ENCODE measurements around the gene FSTL4. TPM values are rescaled to one million over a fixed set of nuclear protein-coding genes. Genes with fewer than 3 reads are reported as not detected.

The FSTL4 gene
- total RNA-seq, 1 donor from 2014 or later: 0.07 TPM

GRCh38 chr5:133473291-133473690, 139.1 kb downstream of the FSTL4 start:
- Mint-ChIP-seq H3K4me1 (ENCODE audit: low read depth) (no peaks in the 10 kb centered on the region), H3K4me3 (ENCODE audit: unreplicated experiment) (no peak overlapping the region), H3K36me3 (ENCODE audit: low read depth) (no peaks in the 10 kb centered on the region), H3K9me3 (ENCODE audit: low read depth) (peaks cover 3% of the 10 kb centered on the region), H3K27ac (ENCODE audit: unreplicated experiment) (no peak overlapping the region), H3K27me3 (ENCODE audit: low read depth) (peaks cover 22% of the 10 kb centered on the region)
- DNase-seq (ENCODE audit: low spot score): no peak
- TF ChIP-seq CTCF (IDR thresholded peaks at IDR 0.05): no peak

DNA sequence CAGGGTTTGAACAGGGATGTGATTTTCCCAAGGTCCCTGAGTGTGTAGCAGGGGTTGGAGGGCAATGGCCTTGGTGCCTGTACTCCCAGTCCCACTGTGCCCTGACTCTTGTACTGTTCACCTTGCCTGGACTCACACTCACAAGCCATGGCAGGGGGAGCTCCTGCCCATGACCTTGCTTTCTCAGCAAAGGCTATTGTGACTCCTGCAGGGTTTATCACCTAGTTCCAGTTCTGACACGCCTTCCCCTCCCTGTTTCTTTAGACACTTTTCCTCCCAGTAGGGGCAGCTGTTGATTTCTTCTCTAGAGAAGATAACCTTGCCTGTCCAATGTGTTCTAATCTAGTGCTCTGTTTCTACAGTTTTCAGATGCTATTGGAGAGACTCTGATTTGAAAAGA, 139.5 kb downstream of the FSTL4 start:
- no peak for DNase-seq (ENCODE audit: low spot score)
- no peaks in the 10 kb centered on the region for H3K36me3 Mint-ChIP-seq (ENCODE audit: low read depth)
- no peaks in the 10 kb centered on the region for H3K4me1 Mint-ChIP-seq (ENCODE audit: low read depth)
- H3K4me3 Mint-ChIP-seq (ENCODE audit: unreplicated experiment): no peak overlapping the region
- peaks cover 22% of the 10 kb centered on the region for H3K27me3 Mint-ChIP-seq (ENCODE audit: low read depth)
- H3K9me3 Mint-ChIP-seq (ENCODE audit: low read depth): peaks cover 3% of the 10 kb centered on the region
- no peak overlapping the region for H3K27ac Mint-ChIP-seq (ENCODE audit: unreplicated experiment)
- TF ChIP-seq CTCF (IDR thresholded peaks at IDR 0.05): no peak

- Mint-ChIP-seq H3K27ac (ENCODE audit: unreplicated experiment) (no peak overlapping the region), H3K36me3 (ENCODE audit: low read depth) (no peaks in the 10 kb centered on the region), H3K4me3 (ENCODE audit: unreplicated experiment) (no peak overlapping the region), H3K9me3 (ENCODE audit: low read depth) (peaks cover 3% of the 10 kb centered on the region), H3K27me3 (ENCODE audit: low read depth) (peaks cover 22% of the 10 kb centered on the region), H3K4me1 (ENCODE audit: low read depth) (no peaks in the 10 kb centered on the region)
- DNase-seq (ENCODE audit: low spot score): no peak
- TF ChIP-seq CTCF (IDR thresholded peaks at IDR 0.05): no peak
Observed at GRCh38 chr5:133471699-133472098, 140.6 kb downstream of the FSTL4 start.

- peaks cover 21% of the 10 kb centered on the region for H3K27me3 Mint-ChIP-seq (ENCODE audit: low read depth)
- no peaks in the 10 kb centered on the region for H3K4me1 Mint-ChIP-seq (ENCODE audit: low read depth)
- TF ChIP-seq CTCF (IDR thresholded peaks at IDR 0.05): no peak
Observed at GRCh38 chr5:133470841-133471240, 141.5 kb downstream of the FSTL4 start.

DNA sequence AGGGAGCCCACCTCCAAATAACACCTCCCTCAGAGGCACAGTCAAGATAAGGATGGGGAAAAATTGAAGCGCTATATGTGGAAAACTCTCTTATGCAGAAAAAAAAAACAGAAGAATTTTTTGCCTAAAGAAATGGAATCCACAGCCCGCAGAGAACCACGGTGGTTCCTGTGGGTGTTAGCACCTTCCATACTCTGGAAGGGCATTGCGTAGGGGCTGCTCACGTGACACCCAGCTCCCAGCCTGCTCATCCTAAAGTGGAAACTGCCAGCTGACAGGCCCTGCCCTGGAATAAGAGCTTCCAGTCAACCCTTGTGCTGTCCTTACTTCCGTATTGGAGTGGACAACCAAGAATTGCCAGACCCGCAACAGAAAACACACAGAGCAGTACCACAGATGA, 142.5 kb downstream of the FSTL4 start:
- DNase-seq (ENCODE audit: low spot score): no peak
- peaks cover 19% of the 10 kb centered on the region for H3K27me3 Mint-ChIP-seq (ENCODE audit: low read depth)
- H3K4me3 Mint-ChIP-seq (ENCODE audit: unreplicated experiment): no peak overlapping the region
- no peak for TF ChIP-seq CTCF (IDR thresholded peaks at IDR 0.05)
- H3K27ac Mint-ChIP-seq (ENCODE audit: unreplicated experiment): no peak overlapping the region
- H3K36me3 Mint-ChIP-seq (ENCODE audit: low read depth): no peaks in the 10 kb centered on the region
- H3K9me3 Mint-ChIP-seq (ENCODE audit: low read depth): peaks cover 3% of the 10 kb centered on the region
- no peaks in the 10 kb centered on the region for H3K4me1 Mint-ChIP-seq (ENCODE audit: low read depth)

More at GRCh38 chr5:133470841-133471240, 141.5 kb downstream of the FSTL4 start:
- H3K4me3 Mint-ChIP-seq (ENCODE audit: unreplicated experiment): no peak overlapping the region
- H3K9me3 Mint-ChIP-seq (ENCODE audit: low read depth): peaks cover 3% of the 10 kb centered on the region
- no peak for DNase-seq (ENCODE audit: low spot score)
- no peaks in the 10 kb centered on the region for H3K36me3 Mint-ChIP-seq (ENCODE audit: low read depth)
- H3K27ac Mint-ChIP-seq (ENCODE audit: unreplicated experiment): no peak overlapping the region
